Measurements from ENCODE around the gene SLC26A6. TPM values are rescaled to one million over a fixed set of nuclear protein-coding genes. Genes with fewer than 3 reads are reported as not detected.

SLC26A6 gene
- total and polyA plus RNA-seq, 11 donors: 6.7 to 14.6 (median 9.9) TPM

GRCh38 chr3:48630407-48630806 is 4.9 kb downstream of the SLC26A6 start:
- intact Hi-C loops (cut with DNase I): loop anchor here in 1 of 10 donors (10.0 kb wide), 1 partner anchor 166 kb away; a partner anchor contains a TSS
- ATAC-seq: no peak
- H3K36me3 ChIP-seq: peaks cover 0 to 80% (median 39%) of the 10 kb centered on the region in 9 donors

GRCh38 chr3:48629894-48630293 is 5.4 kb downstream of the SLC26A6 start:
- H3K36me3 ChIP-seq: peaks cover 0 to 81% (median 44%) of the 10 kb centered on the region in 9 donors
- ATAC-seq (no peak), DNase-seq (peak in 2 of 5 donors; percentile 16 to 17)
- H3K27me3 ChIP-seq: no peaks in the 10 kb centered on the region
- H3K4me1 ChIP-seq: peaks cover 0 to 13% (median 9%) of the 10 kb centered on the region in 12 donors
- no peak overlapping the region for H3K27ac ChIP-seq
- TF ChIP-seq CTCF (IDR thresholded peaks at IDR 0.05): no peak
- no peak for TF ChIP-seq POLR2A (IDR thresholded peaks at IDR 0.05)
- H3K4me3 ChIP-seq: no peak overlapping the region
- 94 to 96% (median 95%) methylated on average over 12 of the region's 12 CpGs for WGBS, 4 donors
- intact Hi-C loops (cut with DNase I): loop anchor here in 1 of 10 donors (10.0 kb wide), 1 partner anchor 165 kb away; a partner anchor contains a TSS
- no peaks in the 10 kb centered on the region for H3K9me3 ChIP-seq

More at GRCh38 chr3:48630407-48630806, 4.9 kb downstream of the SLC26A6 start:
- no peak overlapping the region for H3K4me3 ChIP-seq
- peaks cover 0 to 14% (median 9%) of the 10 kb centered on the region in 12 donors for H3K4me1 ChIP-seq
- H3K27me3 ChIP-seq: no peaks in the 10 kb centered on the region
- TF ChIP-seq CTCF (IDR thresholded peaks at IDR 0.05): no peak
- TF ChIP-seq POLR2A (IDR thresholded peaks at IDR 0.05): no peak
- no peak overlapping the region for H3K27ac ChIP-seq
- WGBS, 4 donors: 91 to 98% (median 95%) methylated on average over 6 to 8 of the region's 8 CpGs
- H3K9me3 ChIP-seq: no peaks in the 10 kb centered on the region
- DNase-seq: no peak

GRCh38 chr3:48628277-48629017 is 6.8 kb downstream of the SLC26A6 start:
- intact Hi-C loops (cut with DNase I): no loop called here
- Histone ChIP-seq H3K9me3 (no peaks in the 10 kb centered on the region), H3K4me3 (no peak overlapping the region), H3K36me3 (peaks cover 0 to 78% (median 44%) of the 10 kb centered on the region in 9 donors), H3K27ac (no peak overlapping the region), H3K27me3 (no peaks in the 10 kb centered on the region), H3K4me1 (no peaks in the 10 kb centered on the region)
- no peak for ATAC-seq
- DNase-seq: peak in 1 of 5 donors; percentile 13
- TF ChIP-seq CTCF (IDR thresholded peaks at IDR 0.05): no peak
- TF ChIP-seq POLR2A (IDR thresholded peaks at IDR 0.05): no peak
- WGBS, 4 donors: 80 to 86% (median 84%) methylated on average over 13 of the region's 13 CpGs

GRCh38 chr3:48625600-48625999 is 9.7 kb downstream of the SLC26A6 start:
- TF ChIP-seq POLR2A (IDR thresholded peaks at IDR 0.05) (no peak), CTCF (IDR thresholded peaks at IDR 0.05) (no peak)
- WGBS, 4 donors: 89 to 95% (median 95%) methylated on average over 3 to 6 of the region's 6 CpGs
- Histone ChIP-seq H3K27me3 (no peaks in the 10 kb centered on the region), H3K27ac (no peak overlapping the region), H3K36me3 (peaks cover 0 to 51% (median 33%) of the 10 kb centered on the region in 9 donors), H3K9me3 (no peaks in the 10 kb centered on the region), H3K4me1 (no peaks in the 10 kb centered on the region), H3K4me3 (no peak overlapping the region)
- intact Hi-C loops (cut with DNase I): no loop called here
- ATAC-seq: no peak
- DNase-seq: no peak
